Osteocyte (in vitro differentiated cells): ENCODE measurements around the gene ADAMTS2. TPM values are rescaled to one million over a fixed set of nuclear protein-coding genes. Genes with fewer than 3 reads are reported as not detected.

Source experiments
- DNase-seq: peaks from one replicate; pipeline ENCODE4 v3.0.0; 2021; ENCODE audit warnings: mixed read lengths; ENCODE audit not compliant: unreplicated experiment; ENCODE audit errors: extremely low spot score
- H3K27ac Mint-ChIP-seq: one replicate; pipeline ENCODE4 v1.8.0; 2021; ENCODE audit warnings: mild to moderate bottlenecking, mixed read lengths; ENCODE audit not compliant: unreplicated experiment
- H3K27me3 Mint-ChIP-seq: one replicate; pipeline ENCODE4 v1.8.0; 2021; ENCODE audit warnings: mixed read lengths; ENCODE audit not compliant: unreplicated experiment
- H3K36me3 Mint-ChIP-seq: one replicate; pipeline ENCODE4 v1.8.0; 2021; ENCODE audit warnings: mixed read lengths; ENCODE audit not compliant: unreplicated experiment
- H3K4me1 Mint-ChIP-seq: one replicate; pipeline ENCODE4 v1.8.0; 2021; ENCODE audit warnings: mixed read lengths; ENCODE audit not compliant: unreplicated experiment
- H3K4me3 Mint-ChIP-seq: one replicate; pipeline ENCODE4 v1.8.0; 2021; ENCODE audit warnings: mild to moderate bottlenecking, moderate library complexity, mixed read lengths; ENCODE audit not compliant: unreplicated experiment
- H3K9me3 Mint-ChIP-seq: one replicate; pipeline ENCODE4 v1.8.0; 2021; ENCODE audit warnings: mixed read lengths; ENCODE audit not compliant: unreplicated experiment
- total RNA-seq: library from RNA; stranded (reverse); gene quantifications from 2 replicates; pipeline ENCODE4 v1.2.1, GENCODE V29; 2021
- TF ChIP-seq, protein P1 (sequence below): fragments of 200-600 bp; sonication (generic); IDR thresholded peaks from 2 replicates; pipeline ENCODE4 v1.5.0; 2021; ENCODE audit warnings: antibody characterized with exemption, mild to moderate bottlenecking, moderate library complexity

ADAMTS2 gene
- total RNA-seq, 1 donor from 2014 or later, result 12.2 TPM

GRCh38 chr5:179152144-179152895 lies 192.9 kb downstream of the ADAMTS2 start:
- Mint-ChIP-seq H3K4me1 (no peaks in the 10 kb centered on the region), H3K27me3 (no peaks in the 10 kb centered on the region), H3K27ac (no peak overlapping the region), H3K36me3 (peaks cover 4% of the 10 kb centered on the region), H3K4me3 (no peak overlapping the region), H3K9me3 (peaks cover 12% of the 10 kb centered on the region)
- no peak for DNase-seq
- TF ChIP-seq, protein P1, sequence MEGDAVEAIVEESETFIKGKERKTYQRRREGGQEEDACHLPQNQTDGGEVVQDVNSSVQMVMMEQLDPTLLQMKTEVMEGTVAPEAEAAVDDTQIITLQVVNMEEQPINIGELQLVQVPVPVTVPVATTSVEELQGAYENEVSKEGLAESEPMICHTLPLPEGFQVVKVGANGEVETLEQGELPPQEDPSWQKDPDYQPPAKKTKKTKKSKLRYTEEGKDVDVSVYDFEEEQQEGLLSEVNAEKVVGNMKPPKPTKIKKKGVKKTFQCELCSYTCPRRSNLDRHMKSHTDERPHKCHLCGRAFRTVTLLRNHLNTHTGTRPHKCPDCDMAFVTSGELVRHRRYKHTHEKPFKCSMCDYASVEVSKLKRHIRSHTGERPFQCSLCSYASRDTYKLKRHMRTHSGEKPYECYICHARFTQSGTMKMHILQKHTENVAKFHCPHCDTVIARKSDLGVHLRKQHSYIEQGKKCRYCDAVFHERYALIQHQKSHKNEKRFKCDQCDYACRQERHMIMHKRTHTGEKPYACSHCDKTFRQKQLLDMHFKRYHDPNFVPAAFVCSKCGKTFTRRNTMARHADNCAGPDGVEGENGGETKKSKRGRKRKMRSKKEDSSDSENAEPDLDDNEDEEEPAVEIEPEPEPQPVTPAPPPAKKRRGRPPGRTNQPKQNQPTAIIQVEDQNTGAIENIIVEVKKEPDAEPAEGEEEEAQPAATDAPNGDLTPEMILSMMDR, result no peak

DNA sequence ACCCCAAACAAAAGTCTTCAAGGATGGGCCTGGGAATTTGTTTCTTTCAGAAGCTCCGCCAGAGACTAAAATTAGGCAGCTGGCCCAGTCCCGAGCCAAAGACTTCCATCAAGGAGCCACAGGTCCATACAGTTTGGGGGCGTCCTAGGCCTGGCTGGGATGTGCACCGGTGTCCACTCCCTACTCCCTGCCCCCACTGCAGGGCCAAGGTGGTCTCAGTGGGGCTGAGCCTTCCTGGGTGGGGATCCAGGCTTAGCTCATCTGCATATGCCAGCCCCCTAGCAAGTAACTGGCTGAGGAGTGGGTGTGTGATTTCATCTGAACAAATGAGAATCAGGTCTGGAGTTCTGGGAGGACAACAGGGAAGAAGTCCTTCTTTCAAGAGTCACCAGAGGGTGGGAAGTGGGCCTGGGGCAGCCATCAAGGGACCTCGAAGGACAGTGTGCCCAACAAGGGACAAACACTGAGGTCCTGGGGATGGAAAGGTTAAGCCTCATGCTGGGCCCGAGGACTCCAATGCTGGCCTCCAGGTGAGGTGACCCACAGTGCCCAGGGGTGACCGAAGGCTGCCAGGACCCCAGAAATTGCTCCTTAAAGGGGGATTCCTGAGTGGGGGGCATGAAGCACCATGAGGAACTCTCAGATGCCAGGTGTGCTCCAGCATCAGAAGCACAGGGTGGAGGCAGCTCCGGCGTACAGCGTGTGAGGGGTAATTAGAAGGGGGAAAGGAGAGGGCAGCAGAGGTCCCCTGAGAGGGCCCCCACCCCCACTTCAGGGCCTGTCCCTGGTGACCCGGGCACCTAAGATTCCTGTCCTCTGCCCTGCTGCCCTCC lies 193.8 kb downstream of the ADAMTS2 start:
- Mint-ChIP-seq H3K27me3 (no peaks in the 10 kb centered on the region), H3K4me1 (no peaks in the 10 kb centered on the region), H3K27ac (no peak overlapping the region), H3K36me3 (peaks cover 4% of the 10 kb centered on the region), H3K9me3 (peaks cover 13% of the 10 kb centered on the region), H3K4me3 (no peak overlapping the region)
- TF ChIP-seq, protein P1, result no peak
- no peak for DNase-seq

- H3K27ac Mint-ChIP-seq, result no peak overlapping the region
- peaks cover 2% of the 10 kb centered on the region for H3K36me3 Mint-ChIP-seq
- TF ChIP-seq, protein P1, result no peak
- no peaks in the 10 kb centered on the region for H3K27me3 Mint-ChIP-seq
- DNase-seq, result no peak
- H3K9me3 Mint-ChIP-seq, result peaks cover 13% of the 10 kb centered on the region
- H3K4me1 Mint-ChIP-seq, result no peaks in the 10 kb centered on the region
- no peak overlapping the region for H3K4me3 Mint-ChIP-seq
Observed at GRCh38 chr5:179150011-179150410, 195.2 kb downstream of the ADAMTS2 start.

- H3K4me3 Mint-ChIP-seq, result no peak overlapping the region
- H3K4me1 Mint-ChIP-seq, result no peaks in the 10 kb centered on the region
- peaks cover 20% of the 10 kb centered on the region for H3K9me3 Mint-ChIP-seq
- TF ChIP-seq, protein P1, result no peak
- DNase-seq, result no peak
- H3K27me3 Mint-ChIP-seq, result no peaks in the 10 kb centered on the region
- H3K36me3 Mint-ChIP-seq, result peaks cover 2% of the 10 kb centered on the region
- no peak overlapping the region for H3K27ac Mint-ChIP-seq
Observed at GRCh38 chr5:179149278-179149677, 196.0 kb downstream of the ADAMTS2 start.

DNA sequence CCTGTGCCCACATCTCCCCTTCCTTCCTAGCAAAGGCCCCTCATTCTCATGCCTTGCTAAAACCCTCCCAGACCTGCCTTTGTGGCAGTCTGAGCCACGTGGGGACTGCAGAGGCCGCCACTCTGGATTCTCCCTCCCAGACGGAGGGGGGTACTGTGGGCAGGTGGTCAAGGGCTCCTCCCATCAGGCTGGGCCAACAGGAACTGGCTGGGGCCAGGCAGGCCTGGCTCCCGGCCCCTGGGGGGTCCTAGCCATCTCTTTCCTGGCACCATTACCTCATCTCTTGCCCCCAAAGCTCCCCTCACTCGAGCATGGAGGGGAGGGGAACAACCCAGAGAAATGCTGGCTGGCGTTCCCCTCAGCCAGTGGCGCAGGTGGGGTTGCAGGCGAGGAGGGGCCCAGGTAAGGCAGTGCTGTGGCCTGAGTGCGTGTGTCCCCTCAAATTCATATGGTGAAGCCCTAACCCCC lies 196.5 kb downstream of the ADAMTS2 start:
- no peak for DNase-seq
- Mint-ChIP-seq H3K9me3 (peaks cover 22% of the 10 kb centered on the region), H3K27me3 (no peaks in the 10 kb centered on the region), H3K27ac (no peak overlapping the region), H3K4me1 (no peaks in the 10 kb centered on the region), H3K36me3 (peaks cover 2% of the 10 kb centered on the region), H3K4me3 (no peak overlapping the region)
- TF ChIP-seq, protein P1, result no peak
